Stimulated activated CD8-positive, alpha-beta memory T cell treated with anti-CD3 and anti-CD28 coated beads, Interleukin-7, amount 100 ng/mL, for 48 hours (primary cell): Measurements from ENCODE around the gene RNF133.

ENCODE experiments used
- DNase-seq, 2 donors: peaks; one replicate each; pipeline ENCODE4 v3.0.0-alpha.2; 2020; ENCODE audit warnings: low read depth in 1 of 2; ENCODE audit errors: extremely low read depth in 1 of 2

The RNF133 gene, protein sequence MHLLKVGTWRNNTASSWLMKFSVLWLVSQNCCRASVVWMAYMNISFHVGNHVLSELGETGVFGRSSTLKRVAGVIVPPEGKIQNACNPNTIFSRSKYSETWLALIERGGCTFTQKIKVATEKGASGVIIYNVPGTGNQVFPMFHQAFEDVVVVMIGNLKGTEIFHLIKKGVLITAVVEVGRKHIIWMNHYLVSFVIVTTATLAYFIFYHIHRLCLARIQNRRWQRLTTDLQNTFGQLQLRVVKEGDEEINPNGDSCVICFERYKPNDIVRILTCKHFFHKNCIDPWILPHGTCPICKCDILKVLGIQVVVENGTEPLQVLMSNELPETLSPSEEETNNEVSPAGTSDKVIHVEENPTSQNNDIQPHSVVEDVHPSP

GRCh38 chr7:122699017-122699416 lies at the start of gene RNF133:
Gene RNF133 (minus strand): TSS chr7:122699117. CDS start chr7:122698918, 199 bp downstream.
- no peak for DNase-seq

- DNase-seq, result no peak
Observed at GRCh38 chr7:122748195-122748594, 49.3 kb upstream of the RNF133 start.

DNA sequence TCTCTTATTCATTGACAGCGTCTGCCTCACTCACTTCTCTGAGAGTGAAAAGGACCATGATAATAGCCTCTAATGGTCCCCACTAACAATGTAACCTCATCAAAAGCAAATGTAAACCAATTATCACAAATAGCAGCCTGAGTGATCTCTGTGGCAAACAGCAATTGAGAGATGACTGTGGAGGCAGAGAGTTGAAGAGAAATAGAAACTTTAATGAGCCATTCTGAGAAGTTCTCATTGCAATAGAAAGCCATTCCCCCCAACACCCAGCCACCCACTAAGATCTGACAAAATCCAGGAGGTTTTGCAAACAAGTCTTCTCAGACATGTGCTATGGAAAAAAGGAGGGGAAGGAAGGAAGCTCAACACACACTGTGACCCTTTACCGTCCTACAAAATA lies 48.0 kb upstream of the RNF133 start:
- DNase-seq, result no peak

DNA sequence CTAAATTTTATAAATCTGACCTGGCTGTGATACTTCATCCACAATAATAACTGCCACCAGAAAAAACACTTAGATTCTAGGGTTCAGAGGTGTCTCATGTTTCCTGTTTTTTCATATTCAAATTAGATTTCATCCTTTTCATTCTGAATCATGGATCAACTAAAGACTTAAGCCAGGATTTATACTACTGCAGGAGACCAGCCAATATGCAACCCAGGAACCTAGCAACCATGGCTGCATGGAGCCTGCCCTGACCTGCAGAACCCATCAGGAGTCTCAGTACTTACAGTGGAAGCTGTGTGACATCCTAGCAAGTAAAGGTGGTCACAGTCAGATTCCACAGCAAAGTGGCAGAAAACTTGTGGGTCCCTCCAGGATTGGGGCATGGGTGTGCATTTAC lies 44.3 kb upstream of the RNF133 start:
- no peak for DNase-seq

DNA sequence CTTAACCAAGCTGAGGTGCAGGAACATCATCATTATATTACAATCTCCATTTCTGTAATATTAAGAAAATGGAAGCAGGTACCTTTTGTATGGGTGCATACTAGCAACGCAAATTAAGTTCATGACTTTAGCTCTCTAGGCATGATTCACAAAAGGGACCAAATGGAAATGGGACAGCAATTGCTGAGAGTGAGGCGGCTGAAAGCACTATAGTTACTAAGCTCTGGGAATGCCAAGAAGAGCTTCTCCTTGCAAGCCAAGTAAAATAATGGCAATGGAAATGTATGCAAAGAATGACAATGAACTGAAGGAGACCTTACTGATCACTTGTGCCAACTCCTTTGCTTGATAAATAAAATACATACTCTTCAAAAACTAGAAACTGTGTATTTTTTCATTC lies 40.0 kb upstream of the RNF133 start:
- no peak for DNase-seq

GRCh38 chr7:122736183-122736582 lies 37.3 kb upstream of the RNF133 start:
- no peak for DNase-seq

GRCh38 chr7:122727759-122728158 lies 28.8 kb upstream of the RNF133 start:
- no peak for DNase-seq

DNA sequence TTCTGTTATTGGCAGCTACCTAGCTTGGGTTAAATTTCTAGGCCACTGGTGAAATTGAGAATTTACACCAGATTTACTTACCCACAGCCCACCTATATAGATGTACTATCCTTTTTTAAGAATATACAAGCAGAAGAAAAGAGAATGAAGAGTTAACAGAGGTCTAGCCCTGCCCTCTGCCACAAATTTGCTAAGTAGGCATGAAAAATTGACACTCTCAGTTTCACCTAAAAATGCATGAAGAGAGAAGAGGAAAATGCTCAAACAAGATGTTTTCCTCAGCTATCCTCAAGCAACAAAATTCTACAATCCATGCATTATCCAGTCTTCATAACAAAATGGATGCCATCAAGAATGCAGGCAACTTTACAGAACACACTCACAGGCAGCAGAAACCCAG lies 28.4 kb upstream of the RNF133 start:
- DNase-seq, result no peak

GRCh38 chr7:122726881-122727280 lies 28.0 kb upstream of the RNF133 start:
- DNase-seq, result no peak

DNA sequence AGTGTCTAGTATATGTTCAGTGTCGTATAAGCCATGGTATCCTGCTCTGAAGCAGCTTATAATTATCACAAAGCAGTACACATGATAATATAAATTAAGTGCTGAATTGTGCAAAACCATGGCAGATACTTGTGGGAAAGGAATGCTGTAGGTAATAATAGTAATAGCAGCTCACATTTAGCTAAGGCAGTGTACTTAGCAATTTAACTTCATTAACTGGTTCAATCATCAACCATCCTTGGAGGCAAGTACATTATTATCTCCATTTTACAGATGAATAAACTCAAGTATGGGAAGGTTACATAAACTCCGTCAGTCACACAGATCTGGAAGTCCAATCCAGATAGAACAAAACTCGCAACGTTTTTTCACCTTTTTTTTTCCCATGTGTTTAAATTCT lies 25.4 kb upstream of the RNF133 start:
- DNase-seq, result no peak

GRCh38 chr7:122719010-122719578 lies 20.2 kb upstream of the RNF133 start:
- DNase-seq, result no peak

DNA sequence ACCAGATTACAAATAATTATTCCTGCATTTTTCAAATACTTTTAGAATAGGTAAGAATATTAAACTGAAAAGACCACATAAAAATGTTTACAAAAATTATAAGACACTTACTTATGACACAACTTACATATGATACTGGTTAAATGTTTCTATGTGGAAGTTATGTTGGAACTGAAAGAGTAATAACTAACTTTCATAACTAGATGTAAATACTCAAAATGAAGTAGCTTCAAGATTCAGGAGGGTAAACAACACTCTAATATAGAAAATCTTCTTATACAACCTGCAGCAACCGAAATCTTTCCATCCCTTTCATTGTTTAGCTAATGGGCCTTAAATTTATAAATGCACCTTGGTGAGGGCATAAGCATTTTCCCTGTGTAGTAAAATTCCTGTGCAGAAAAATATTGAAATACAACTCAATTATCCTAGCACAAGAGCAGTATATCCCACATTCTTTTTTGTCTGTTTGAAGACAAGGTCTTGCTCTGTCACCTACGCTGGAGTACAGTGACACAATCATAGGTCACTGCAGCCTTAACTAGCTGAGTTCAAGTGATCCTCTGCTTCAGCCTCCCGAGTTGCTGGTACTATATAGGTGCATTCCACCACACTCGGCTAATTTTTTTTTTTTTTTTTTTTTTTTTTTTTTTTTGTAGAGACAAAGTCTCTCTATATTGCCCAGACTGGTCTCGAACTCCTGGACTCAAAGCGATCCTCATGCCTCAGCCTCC lies 18.6 kb upstream of the RNF133 start:
- DNase-seq, result no peak

DNA sequence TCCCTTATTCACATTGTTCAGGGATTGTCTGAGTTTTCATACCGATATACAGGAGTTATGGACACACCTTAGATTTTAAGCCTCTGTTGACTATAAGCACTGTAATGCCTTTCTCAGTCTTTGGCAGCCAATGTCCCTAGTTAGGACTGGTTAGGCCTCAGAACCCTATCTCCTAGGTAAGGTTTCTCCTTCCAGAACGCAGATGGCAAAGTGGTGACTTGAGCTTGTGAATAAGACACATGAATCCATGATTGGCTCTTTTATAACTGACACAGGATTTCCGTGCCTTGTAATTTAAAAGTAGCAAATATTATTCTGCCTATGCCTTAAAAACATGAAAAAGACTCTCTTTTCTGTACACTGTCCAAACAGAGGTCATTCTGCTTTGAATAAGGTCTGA lies 16.3 kb upstream of the RNF133 start:
- no peak for DNase-seq

GRCh38 chr7:122710916-122711315 lies 12.0 kb upstream of the RNF133 start:
- DNase-seq, result no peak

DNA sequence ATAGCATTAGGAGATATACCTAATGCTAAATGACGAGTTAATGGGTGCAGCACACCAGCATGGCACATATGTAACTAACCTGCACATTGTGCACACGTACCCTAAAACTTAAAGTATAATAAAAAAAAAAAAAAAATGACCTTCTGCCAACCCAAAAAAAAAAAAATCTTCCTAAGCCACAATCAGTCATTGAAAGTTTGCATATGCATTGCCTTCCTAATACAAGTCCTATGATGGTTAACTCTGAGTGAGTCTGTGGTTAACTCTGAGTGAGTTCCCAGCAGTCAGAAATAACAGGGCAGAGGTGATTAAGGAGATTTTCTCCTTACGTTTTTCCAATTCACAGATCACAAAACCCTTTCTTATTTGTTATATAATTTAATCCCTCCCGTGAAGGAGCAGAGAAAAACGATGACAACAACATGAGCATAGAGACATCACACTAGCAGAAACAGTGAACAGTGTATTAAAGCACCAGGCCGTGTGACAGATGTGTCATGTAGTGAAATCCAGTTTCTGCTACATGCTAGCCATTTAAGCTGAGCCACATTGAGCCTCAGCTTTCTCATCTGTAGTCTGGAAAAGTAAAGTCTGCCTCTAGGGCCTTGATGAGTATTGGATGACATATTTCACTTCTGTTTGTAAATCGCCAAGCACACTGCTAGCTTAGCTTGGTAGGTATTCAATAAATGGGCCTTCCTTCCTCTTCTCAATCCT lies 11.2 kb upstream of the RNF133 start:
- DNase-seq, result no peak

- DNase-seq, result no peak
Observed at GRCh38 chr7:122706836-122707235, 7.9 kb upstream of the RNF133 start.

- no peak for DNase-seq
Observed at GRCh38 chr7:122702872-122703510, 4.1 kb upstream of the RNF133 start, which contains the start of gene RNF148. Gene RNF148 (minus strand): TSS chr7:122702922. CDS start chr7:122702750, 172 bp downstream.

GRCh38 chr7:122695816-122696215 lies 3.1 kb downstream of the RNF133 start:
- DNase-seq, result no peak

DNA sequence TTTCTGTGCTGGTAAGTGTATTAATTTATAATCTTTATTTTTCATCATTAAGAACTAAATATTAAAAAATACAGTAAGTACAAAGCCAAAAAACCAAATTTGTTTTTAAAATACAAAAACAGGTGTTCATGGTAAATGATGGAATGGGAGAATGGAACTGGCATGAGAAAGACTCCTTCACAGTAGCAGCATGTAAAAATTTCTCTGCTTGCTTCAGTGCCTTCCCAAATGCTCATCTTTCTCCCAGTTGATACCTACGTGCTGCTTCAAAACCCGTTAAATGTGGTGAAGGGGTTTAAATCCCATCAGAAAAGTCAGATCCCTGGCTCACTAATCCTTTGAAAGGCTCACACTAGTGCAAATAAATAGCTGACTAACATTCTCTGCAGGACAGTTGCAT lies 4.2 kb downstream of the RNF133 start:
- DNase-seq, result no peak

GRCh38 chr7:122692769-122693309 lies 6.1 kb downstream of the RNF133 start:
- no peak for DNase-seq
